HepG2 (cell line): ENCODE data around the gene ARMH1. TPM values are rescaled to one million over a fixed set of nuclear protein-coding genes. Genes with fewer than 3 reads are reported as not detected.

ENCODE experiments used
- ATF1 ChIP-seq: IDR thresholded peaks from 2 replicates; pipeline ENCODE4 v1.6.1; 2016; ENCODE audit warnings: mild to moderate bottlenecking, control low read depth
- ATF7 ChIP-seq, 2 experiments: fragments of 450-650 bp in 1 of 2; sonication (generic) in 1 of 2; formaldehyde crosslinking in 1 of 2; IDR thresholded peaks; 2 replicates each; pipeline versions ENCODE4 v1.4.0 to v1.6.1; 2016 to 2020; ENCODE audit warnings: antibody characterized with exemption in 1 of 2, mild to moderate bottlenecking in 1 of 2, missing genetic modification reagents in 1 of 2
- CHCHD3 ChIP-seq: sonication (generic); formaldehyde crosslinking; IDR thresholded peaks from 2 replicates; pipeline ENCODE4 v1.8.0; 2022; ENCODE audit warnings: mild to moderate bottlenecking, missing genetic modification reagents, moderate library complexity
- FOXM1 ChIP-seq: sonication (generic); formaldehyde crosslinking; IDR thresholded peaks from 2 replicates; pipeline ENCODE4 v1.5.0; 2020; ENCODE audit warnings: missing genetic modification reagents
- MAFF ChIP-seq: IDR thresholded peaks from 2 replicates; pipeline ENCODE4 v1.6.1; 2011; ENCODE audit warnings: low read depth, low read length, improper control_type of control experiment
- NPAS2 ChIP-seq: sonication (generic); formaldehyde crosslinking; IDR thresholded peaks from 2 replicates; pipeline ENCODE4 v1.8.0; 2022; ENCODE audit warnings: mild to moderate bottlenecking, missing genetic modification reagents, borderline replicate concordance
- SRSF1 ChIP-seq: fragments of 200-400 bp; formaldehyde crosslinking; optimal IDR thresholded peaks from 2 replicates; pipeline ENCODE3; 2017; ENCODE audit warnings: mild to moderate bottlenecking, low read depth, low read length, moderate library complexity
- TAF15 ChIP-seq: fragments of 200-400 bp; formaldehyde crosslinking; IDR thresholded peaks from one replicate; pipeline ENCODE4 v1.6.1; 2018; ENCODE audit warnings: mild to moderate bottlenecking, low read depth, low read length; ENCODE audit not compliant: poor library complexity, severe bottlenecking
- TEAD3 ChIP-seq: optimal IDR thresholded peaks from 2 replicates; pipeline ENCODE3; 2016; ENCODE audit warnings: borderline replicate concordance
- USF2 ChIP-seq, 2 experiments: sonication (generic) in 1 of 2; formaldehyde crosslinking in 1 of 2; IDR thresholded peaks; 2 replicates each; pipeline versions ENCODE4 v1.5.1 to v1.6.1; 2011 to 2020; ENCODE audit warnings: borderline replicate concordance in 1 of 2, low read depth in 1 of 2, low read length in 1 of 2, mild to moderate bottlenecking in 1 of 2, missing genetic modification reagents in 1 of 2, moderate library complexity in 1 of 2
- XBP1 ChIP-seq: sonication (generic); formaldehyde crosslinking; IDR thresholded peaks from 2 replicates; pipeline ENCODE4 v1.5.0; 2020; ENCODE audit warnings: missing genetic modification reagents
- ZC3H13 ChIP-seq: sonication (generic); formaldehyde crosslinking; IDR thresholded peaks from 2 replicates; pipeline ENCODE4 v1.8.1; 2023; ENCODE audit warnings: mild to moderate bottlenecking, missing genetic modification reagents, moderate library complexity
- ZEB1 ChIP-seq: IDR thresholded peaks from 2 replicates; pipeline ENCODE4 v1.6.1; 2012; ENCODE audit warnings: mild to moderate bottlenecking, low read depth, inconsistent platforms; ENCODE audit not compliant: insufficient replicate concordance
- ZNF12 ChIP-seq: sonication (generic); formaldehyde crosslinking; IDR thresholded peaks from 2 replicates; pipeline ENCODE4 v1.5.0; 2020; ENCODE audit warnings: missing genetic modification reagents
- ZNF235 ChIP-seq: sonication (generic); formaldehyde crosslinking; IDR thresholded peaks from 2 replicates; pipeline ENCODE4 v1.8.1; 2023; ENCODE audit warnings: mild to moderate bottlenecking, missing genetic modification reagents, borderline replicate concordance
- ZNF326 ChIP-seq: sonication (generic); formaldehyde crosslinking; IDR thresholded peaks from 2 replicates; pipeline ENCODE4 v1.4.0; 2020; ENCODE audit warnings: missing genetic modification reagents, borderline replicate concordance
- ZNF335 ChIP-seq: sonication (generic); formaldehyde crosslinking; IDR thresholded peaks from 2 replicates; pipeline ENCODE4 v1.4.0; 2020; ENCODE audit warnings: missing genetic modification reagents
- ZNF350 ChIP-seq: sonication (generic); formaldehyde crosslinking; IDR thresholded peaks from 2 replicates; pipeline ENCODE4 v1.4.0; 2020; ENCODE audit warnings: mild to moderate bottlenecking, low read depth, missing genetic modification reagents, borderline replicate concordance
- ZNF570 ChIP-seq: sonication (generic); formaldehyde crosslinking; IDR thresholded peaks from 2 replicates; pipeline ENCODE4 v1.4.0; 2020; ENCODE audit warnings: mild to moderate bottlenecking, missing genetic modification reagents, borderline replicate concordance
- ZNF674 ChIP-seq: sonication (generic); formaldehyde crosslinking; IDR thresholded peaks from 2 replicates; pipeline ENCODE4 v1.5.0; 2020; ENCODE audit warnings: low read depth, mild to moderate bottlenecking, missing genetic modification reagents
- ZNF7 ChIP-seq: IDR thresholded peaks from 2 replicates; pipeline ENCODE4 v1.6.1; 2016; ENCODE audit warnings: missing biosample characterization, missing genetic modification reagents
- ZSCAN29 ChIP-seq: sonication (generic); formaldehyde crosslinking; conservative IDR thresholded peaks from 2 replicates; pipeline ENCODE4 v1.4.0; 2020; ENCODE audit warnings: mild to moderate bottlenecking, missing genetic modification reagents
- polyA plus RNA-seq, 8 experiments: library from polyadenylated mRNA; depleted of rRNA in 3 of 8; stranded (reverse) in 7 of 8; unstranded in 1 of 8; fragments of >200 nt; fragmentation: Illumina TruSeq in 4 of 8; extraction: Trizol in 4 of 8; gene quantifications; 2 replicates each; pipeline versions ENCODE4 v1.2.1 to v1.2.3, GENCODE V29; 2011 to 2016; ENCODE audit warnings: low read depth in 4 of 8, missing spikeins in 1 of 8, mixed read lengths in 1 of 8; ENCODE audit not compliant: insufficient read depth in 1 of 8
- total RNA-seq, 5 experiments: library from RNA; depleted of rRNA; stranded (reverse); fragments of >200 nt; fragmentation: Illumina TruSeq; extraction: Trizol; gene quantifications; 2 replicates each; pipeline ENCODE4 v1.2.3, GENCODE V29; 2016; ENCODE audit warnings: low read depth in 1 of 5
- TF ChIP-seq, protein P1 (sequence below): sonication (generic); formaldehyde crosslinking; IDR thresholded peaks from 2 replicates; pipeline ENCODE4 v1.4.0; 2020; ENCODE audit warnings: missing genetic modification reagents, borderline replicate concordance

ARMH1 gene
- total and polyA plus RNA-seq, 2 of the 13 experiments (the other 11 are each of a cell fraction or from before 2014, with no cell fraction given): 0.69 TPM; not detected in 1

DNA sequence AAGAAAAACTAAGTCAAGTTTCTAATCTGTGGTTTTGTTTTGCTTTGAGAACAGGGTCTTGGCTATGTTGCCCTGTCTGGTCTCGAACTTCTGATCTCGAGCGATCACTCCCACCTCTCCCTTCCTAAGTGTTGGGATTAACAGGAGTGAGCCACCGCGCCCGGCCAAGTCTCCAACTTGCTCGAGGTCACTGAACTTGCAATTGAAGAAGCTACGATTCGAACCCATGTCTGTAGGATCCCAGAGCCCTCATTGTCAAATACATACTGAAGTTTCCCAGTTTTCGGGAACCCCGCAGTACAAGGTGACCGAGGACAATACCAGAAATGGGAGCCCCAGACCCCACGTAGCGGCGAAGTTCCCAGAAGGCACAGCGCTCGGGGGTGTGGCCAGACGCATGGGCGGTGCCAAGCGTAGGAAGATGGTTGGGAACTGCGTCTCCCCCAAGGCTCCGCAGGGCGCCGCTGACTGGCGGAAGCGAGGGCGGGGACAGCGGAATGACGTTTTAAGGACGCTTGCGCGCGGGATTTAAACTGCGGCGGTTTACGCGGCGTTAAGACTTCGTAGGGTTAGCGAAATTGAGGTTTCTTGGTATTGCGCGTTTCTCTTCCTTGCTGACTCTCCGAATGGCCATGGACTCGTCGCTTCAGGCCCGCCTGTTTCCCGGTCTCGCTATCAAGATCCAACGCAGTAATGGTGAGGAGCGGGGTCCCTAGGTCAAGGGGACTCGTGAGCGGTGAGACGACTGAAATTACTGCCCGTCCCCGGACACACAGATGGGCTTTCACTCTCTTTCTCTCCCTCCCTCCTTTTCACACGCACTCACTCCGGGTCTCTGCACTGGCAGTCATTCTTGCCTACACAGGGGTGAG is 65.0 kb downstream of the ARMH1 start, which contains the start of gene KIF2C (continued):
- TF ChIP-seq ZNF570 (no peak), ZSCAN29 (CRISPR knock-in tag) (0 out of 2 replicates have a peak, but pooled peaks have one; percentile 45), USF2 (IDR thresholded peaks at IDR 0.05; ENCODE audit: low read depth, low read length) (no peak), USF2 (CRISPR knock-in tag; IDR thresholded peaks at IDR 0.05; ENCODE audit: borderline replicate concordance) (no peak; the same call in 1 of the 2 replicates), TAF15 (no peak), ZNF335 (CRISPR knock-in tag) (0 out of 2 replicates have a peak, but pooled peaks have one; percentile 62), ZNF235 (CRISPR knock-in tag) (no peak), ATF7 (IDR thresholded peaks at IDR 0.05) (no peak), ATF7 (CRISPR knock-in tag; IDR thresholded peaks at IDR 0.05) (peak; percentile 68), TEAD3 (CRISPR knock-in tag) (peak; percentile 72), ATF1 (peak; percentile 90), NPAS2 (CRISPR knock-in tag) (no peak), SRSF1 (no peak), ZNF12 (CRISPR knock-in tag) (no peak), ZC3H13 (0 out of 2 replicates have a peak, but pooled peaks have one; percentile 57), MAFF (no peak), FOXM1 (CRISPR knock-in tag) (peak; percentile 97), CHCHD3 (CRISPR knock-in tag) (no peak), ZNF350 (CRISPR knock-in tag) (peak; percentile 84; the same call in 1 of the 2 replicates), ZNF7 (CRISPR knock-in tag) (no peak), XBP1 (CRISPR knock-in tag) (no peak), ZNF674 (CRISPR knock-in tag) (no peak), ZNF326 (CRISPR knock-in tag) (no peak), ZEB1 (no peak)
- TF ChIP-seq, protein P1, sequence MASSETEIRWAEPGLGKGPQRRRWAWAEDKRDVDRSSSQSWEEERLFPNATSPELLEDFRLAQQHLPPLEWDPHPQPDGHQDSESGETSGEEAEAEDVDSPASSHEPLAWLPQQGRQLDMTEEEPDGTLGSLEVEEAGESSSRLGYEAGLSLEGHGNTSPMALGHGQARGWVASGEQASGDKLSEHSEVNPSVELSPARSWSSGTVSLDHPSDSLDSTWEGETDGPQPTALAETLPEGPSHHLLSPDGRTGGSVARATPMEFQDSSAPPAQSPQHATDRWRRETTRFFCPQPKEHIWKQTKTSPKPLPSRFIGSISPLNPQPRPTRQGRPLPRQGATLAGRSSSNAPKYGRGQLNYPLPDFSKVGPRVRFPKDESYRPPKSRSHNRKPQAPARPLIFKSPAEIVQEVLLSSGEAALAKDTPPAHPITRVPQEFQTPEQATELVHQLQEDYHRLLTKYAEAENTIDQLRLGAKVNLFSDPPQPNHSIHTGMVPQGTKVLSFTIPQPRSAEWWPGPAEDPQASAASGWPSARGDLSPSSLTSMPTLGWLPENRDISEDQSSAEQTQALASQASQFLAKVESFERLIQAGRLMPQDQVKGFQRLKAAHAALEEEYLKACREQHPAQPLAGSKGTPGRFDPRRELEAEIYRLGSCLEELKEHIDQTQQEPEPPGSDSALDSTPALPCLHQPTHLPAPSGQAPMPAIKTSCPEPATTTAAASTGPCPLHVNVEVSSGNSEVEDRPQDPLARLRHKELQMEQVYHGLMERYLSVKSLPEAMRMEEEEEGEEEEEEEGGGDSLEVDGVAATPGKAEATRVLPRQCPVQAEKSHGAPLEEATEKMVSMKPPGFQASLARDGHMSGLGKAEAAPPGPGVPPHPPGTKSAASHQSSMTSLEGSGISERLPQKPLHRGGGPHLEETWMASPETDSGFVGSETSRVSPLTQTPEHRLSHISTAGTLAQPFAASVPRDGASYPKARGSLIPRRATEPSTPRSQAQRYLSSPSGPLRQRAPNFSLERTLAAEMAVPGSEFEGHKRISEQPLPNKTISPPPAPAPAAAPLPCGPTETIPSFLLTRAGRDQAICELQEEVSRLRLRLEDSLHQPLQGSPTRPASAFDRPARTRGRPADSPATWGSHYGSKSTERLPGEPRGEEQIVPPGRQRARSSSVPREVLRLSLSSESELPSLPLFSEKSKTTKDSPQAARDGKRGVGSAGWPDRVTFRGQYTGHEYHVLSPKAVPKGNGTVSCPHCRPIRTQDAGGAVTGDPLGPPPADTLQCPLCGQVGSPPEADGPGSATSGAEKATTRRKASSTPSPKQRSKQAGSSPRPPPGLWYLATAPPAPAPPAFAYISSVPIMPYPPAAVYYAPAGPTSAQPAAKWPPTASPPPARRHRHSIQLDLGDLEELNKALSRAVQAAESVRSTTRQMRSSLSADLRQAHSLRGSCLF: no peak
